Hematopoietic multipotent progenitor cell treated with erythropoietin and hydrocortisone succinate and interleukin-3 and kit ligand, for 6 days (in vitro differentiated cells): ENCODE data around the gene RGL2.
"Not testable (repeated sequence)": the region's sequence is repeated elsewhere in the genome, so short reads cannot be mapped to it uniquely, and the experiment has no call there.

ENCODE experiments used
- DNase-seq: peaks from one replicate; pipeline ENCODE4 v3.0.0-alpha.2; 2015

Gene RGL2

DNA sequence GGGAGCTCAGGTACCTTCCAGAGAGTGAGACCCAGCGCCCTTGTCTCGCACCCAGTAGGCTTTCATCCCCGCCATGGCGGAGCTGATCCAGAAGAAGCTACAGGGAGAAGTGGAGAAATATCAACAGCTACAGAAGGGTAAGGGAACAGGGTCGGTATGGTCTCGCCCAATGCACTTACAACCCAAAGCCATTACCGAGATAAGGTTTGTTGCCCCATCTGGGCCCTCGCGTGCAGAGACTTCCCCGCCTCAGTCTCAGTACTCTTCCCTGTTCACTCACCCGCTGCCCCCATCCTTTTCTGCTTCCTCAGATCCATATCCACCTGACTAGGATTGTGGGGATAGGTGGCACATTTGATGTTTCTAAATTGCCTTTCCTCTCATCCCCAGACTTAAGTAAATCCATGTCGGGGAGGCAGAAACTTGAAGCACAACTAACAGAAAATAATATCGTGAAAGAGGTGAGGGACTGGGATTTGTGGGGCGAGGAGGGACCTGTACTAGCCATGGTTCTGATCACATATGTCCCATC lies 8.9 kb downstream of the RGL2 start:
- peak; percentile 68 for DNase-seq

DNA sequence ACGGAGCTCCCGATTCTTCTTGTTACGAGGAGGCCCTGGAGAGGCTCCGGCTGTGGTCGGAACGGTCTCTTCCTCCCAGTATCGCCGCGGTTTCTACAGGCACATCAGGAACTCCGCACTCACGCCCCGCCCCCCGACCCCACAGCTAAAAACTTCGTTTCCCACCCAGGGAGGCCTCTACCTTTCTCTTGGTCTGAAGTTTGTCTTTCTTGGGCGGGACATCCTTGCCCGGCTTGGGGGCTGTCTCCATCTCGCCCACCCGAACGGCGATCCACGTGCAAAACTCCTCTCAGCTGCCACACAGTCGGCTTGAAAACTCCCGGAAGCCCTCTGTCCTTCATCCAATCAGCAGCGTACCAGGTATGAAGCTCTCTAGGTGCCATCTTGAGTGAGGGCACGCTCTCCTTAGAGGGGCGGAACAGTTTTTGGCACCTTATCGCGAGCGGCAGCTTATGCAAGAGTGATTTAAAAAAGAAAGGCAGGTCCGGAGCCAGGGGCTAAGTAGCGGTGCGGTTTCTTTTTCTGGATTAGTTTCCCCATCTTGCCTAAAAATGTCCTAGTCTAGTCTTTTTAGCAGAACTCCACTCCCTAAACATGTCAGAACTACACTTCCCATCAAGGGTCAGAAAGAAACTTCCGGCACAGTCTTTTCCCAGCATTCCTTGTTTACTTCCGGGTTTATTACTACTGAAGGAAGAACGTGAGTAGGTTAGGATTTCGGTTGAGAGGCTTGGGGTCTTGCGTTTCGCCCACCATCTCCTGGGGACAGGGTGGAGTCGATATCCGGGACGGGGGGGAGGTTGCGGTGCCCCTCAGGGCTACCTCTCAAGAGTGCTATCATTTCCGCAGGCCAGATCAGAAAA lies 9.6 kb downstream of the RGL2 start, which contains the start of the genes PFDN6 and WDR46:
Gene PFDN6 (plus strand): TSS at position 681 of the 863 bp plus-strand sequence. CDS start 256 bp downstream, outside the sequence.
Gene WDR46 (minus strand): TSS at position 319 of the 863 bp plus-strand sequence. CDS start 69 bp downstream, at position 250.
- DNase-seq, result peak; percentile 97

GRCh38 chr6:33288141-33288920 lies 10.4 kb downstream of the RGL2 start:
- peak; percentile 18 for DNase-seq

DNA sequence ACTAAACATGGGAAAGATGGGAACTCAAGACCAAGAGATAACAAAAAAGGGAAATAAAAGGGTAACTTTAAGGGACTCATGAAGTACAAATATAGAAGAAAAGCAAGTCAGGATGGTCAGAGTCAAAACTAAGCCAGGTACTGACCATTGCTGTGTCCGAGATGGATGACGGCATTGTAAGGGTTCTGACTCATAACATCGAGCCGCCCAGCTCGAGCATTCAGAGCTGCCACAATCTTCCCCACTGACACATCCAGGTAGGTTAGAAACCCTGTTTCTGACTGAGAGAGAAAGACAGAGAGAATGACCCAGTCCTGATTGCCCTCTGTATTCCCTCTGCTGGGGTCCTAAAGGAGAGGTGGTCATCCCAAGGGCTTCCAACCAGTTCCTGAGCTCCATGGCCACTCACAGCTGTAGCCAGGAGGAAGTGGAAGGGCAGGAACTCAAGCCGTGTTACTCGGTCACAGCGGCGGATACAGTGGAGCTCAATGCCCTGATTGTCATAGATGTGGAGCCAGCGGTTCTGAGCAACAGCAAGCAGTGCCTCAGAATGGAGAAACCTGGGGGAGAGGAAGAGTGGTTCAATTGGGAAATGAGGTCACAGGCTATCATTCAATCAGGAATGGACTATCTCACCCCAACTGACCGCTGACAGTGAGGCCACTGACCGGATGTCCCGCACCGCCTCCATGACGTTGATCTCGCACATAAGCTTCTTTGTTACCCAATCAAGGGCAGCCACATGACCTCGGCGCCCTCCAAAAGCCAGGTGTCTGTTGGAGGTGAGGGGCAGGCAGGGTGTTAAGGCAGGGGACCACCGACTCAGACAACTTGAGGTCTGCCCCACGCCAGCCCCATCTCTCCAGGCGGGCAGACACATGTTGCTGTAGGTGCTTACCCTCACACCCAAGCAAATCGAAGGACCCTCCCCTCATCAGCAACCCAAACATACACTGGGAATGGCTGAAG lies 11.5 kb downstream of the RGL2 start:
- DNase-seq, result no peak

- peak; percentile 24 for DNase-seq
Observed at GRCh38 chr6:33285214-33285613, 13.5 kb downstream of the RGL2 start.

GRCh38 chr6:33280539-33280938 lies 18.2 kb downstream of the RGL2 start:
- DNase-seq, result no peak

- DNase-seq, result peak; percentile 67
Observed at GRCh38 chr6:33279971-33280511, 18.7 kb downstream of the RGL2 start.

DNA sequence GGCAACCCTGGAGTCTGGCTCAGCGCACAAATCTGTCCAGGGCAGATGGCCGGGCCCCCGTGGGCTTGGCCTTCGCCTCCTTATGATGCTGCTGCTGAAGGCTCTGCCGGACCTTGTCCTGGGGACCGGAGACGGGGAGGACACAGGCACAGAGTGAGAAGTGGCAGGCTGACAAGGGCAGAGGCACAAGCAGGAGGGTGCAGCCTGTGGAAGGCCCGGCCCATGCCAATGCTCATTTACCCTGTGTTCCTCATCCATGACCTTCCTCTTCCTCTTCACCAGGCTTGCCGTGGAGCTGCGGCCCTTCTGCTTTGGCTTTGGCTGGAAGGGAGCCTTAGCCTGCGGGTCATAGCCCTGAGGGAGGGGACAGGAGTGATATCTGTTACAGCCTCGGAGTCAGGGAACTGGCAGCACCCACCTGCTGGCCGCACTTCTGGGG lies 19.5 kb downstream of the RGL2 start:
- DNase-seq, result no peak

GRCh38 chr6:33278810-33279209 lies 19.9 kb downstream of the RGL2 start:
- no peak for DNase-seq

- no peak for DNase-seq
Observed at GRCh38 chr6:33278392-33278741, 20.4 kb downstream of the RGL2 start.

DNA sequence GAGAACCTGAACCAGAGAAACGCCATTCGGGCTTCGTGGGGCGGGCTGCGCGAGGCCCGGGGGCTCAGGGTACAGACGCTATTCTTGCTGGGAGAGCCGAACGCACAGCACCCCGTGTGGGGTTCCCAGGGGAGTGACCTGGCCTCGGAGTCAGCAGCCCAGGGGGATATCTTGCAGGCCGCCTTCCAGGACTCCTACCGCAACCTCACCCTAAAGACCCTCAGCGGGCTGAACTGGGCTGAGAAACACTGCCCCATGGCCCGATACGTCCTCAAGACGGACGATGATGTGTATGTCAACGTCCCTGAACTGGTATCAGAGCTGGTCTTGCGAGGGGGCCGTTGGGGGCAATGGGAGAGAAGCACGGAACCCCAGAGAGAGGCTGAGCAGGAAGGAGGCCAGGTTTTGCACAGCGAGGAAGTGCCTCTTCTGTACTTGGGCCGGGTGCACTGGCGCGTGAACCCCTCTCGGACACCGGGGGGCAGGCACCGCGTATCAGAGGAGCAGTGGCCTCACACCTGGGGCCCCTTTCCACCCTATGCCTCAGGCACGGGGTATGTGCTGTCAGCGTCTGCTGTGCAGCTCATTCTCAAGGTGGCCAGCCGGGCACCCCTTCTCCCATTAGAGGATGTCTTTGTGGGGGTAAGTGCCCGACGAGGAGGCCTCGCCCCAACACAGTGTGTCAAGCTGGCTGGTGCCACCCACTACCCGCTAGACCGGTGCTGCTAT lies 20.9 kb downstream of the RGL2 start:
- peak; percentile 45 for DNase-seq

DNA sequence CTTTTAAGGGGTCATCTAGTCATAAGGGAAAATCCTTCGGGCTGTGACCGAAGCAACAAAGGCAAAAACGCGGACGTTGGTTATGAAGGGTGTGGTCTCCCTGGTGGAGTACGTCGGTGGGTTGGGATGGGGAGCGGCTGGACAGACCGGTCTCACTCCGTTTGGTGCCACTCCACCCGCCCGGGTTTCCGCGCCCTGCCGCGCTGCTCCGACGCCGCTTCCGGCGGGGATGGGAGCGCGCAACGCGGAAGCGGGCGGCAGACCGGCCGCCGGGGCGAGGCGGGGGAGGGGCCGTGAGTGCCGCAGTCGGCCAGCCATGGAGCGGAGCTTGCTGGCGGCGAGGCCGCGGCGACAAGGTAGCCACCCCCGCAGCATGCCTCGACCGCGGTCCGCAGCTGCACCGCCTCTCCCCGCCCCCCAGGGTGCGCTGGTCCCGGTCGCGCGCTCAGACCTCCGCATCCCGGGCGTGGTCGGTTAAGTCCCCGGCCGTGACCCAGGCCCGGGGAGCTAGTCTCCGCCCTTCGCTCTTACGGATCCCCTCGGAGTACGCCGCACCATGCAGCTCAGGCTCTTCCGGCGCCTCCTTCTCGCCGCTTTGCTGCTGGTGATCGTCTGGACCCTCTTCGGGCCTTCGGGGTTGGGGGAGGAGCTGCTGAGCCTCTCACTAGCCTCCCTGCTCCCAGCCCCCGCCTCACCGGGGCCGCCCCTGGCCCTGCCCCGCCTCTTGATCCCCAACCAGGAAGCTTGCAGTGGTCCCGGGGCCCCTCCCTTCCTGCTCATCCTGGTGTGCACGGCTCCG lies 21.7 kb downstream of the RGL2 start, which contains the start of gene B3GALT4:
Gene B3GALT4 (plus strand): TSS at position 260 of the 799 bp plus-strand sequence. CDS start 297 bp downstream, at position 557.
- DNase-seq, result peak; percentile 90

DNA sequence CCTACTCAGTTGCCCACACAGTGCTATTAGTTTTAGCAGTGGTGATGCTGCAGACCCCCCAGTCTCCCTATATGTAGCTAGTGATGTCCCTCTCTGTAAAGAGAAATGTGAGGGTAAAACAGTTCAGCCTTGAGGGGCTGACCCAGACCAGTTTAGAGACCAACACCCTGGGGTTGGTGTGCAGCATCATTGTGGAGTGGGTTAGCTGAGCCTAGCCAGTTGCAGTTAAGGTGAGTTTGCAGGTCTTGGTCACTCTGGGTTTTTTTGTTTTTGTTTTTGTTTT lies 22.2 kb downstream of the RGL2 start:
- peak; percentile 38 for DNase-seq

DNA sequence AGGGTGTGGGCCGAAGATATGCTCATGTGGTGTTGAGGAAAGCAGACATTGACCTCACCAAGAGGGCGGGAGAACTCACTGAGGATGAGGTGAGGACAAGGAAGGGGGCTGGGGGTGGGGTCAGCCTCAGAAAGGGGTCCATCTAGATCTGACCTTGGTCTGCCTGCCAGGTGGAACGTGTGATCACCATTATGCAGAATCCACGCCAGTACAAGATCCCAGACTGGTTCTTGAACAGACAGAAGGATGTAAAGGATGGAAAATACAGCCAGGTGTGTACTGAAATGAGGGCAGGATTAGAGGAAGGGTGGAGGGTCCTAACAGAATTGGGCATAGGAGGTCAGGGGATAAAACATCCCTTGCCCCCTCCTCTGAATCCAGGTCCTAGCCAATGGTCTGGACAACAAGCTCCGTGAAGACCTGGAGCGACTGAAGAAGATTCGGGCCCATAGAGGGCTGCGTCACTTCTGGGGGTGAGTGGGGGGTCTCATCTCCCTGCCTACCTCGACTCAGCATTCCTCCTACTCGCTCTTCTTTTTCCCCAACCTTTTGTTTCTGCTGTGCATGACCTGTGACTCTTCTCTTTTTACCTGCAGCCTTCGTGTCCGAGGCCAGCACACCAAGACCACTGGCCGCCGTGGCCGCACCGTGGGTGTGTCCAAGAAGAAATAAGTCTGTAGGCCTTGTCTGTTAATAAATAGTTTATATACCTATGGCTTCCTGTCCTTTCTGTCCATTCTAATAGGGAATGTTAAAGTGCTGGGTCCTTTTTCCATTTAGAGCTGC lies 22.8 kb downstream of the RGL2 start:
- not testable (repeated sequence) for DNase-seq

GRCh38 chr6:33273924-33274902 lies 24.5 kb downstream of the RGL2 start:
- DNase-seq, result peak; percentile 21

GRCh38 chr6:33273129-33273923 lies 25.4 kb downstream of the RGL2 start:
- peak; percentile 18 for DNase-seq
